NOMO-1 treated with dmso at 0.1 percent for 144 hours (cell line): ENCODE measurements around the gene STAT3.

Experiments used
- DNase-seq: peaks from one replicate; lab custom pipeline; 2025; ENCODE audit not compliant: unreplicated experiment; lab: John Stamatoyannopoulos, UW

The STAT3 gene

DNA sequence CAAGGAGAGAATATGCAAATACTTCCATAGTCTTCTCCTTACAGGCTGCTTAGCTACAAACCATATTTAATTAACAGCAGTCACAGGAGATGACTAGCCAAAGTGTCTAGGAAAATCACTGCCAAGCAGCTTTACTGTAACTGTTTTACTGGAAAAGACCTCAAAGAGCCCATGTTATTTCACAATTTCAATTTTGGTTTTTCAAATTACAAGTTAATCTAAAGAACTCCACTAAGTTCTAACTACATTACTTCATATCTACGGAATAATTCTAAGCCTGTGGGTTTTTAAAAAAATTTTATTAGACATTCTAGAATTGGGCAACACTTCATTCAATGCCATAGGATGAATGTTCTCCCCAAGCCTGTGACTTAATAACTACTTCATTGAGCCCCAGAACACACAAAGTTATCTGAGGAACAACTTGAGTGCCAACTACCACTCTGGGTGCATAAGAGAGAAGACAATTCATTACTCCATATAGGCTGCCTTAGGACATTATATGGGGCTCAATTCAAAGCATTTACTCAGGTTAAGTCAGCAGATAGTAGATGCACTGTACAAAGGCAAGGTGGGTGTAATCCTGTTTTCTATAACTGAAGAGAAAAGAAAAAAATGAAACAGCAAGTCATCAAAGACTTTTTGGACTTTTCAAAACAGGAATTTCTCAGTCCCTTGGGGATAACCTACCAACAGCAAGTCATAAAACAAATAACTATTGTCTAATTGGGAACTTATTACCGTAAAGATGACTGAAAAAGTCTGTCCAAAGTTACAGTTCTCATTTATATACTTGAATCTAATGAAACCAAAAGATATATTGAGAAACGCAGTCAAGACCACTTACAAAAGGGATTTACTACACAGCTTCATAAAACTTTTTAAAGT is 33.0 kb downstream of the STAT3 start:
- no peak for DNase-seq

DNA sequence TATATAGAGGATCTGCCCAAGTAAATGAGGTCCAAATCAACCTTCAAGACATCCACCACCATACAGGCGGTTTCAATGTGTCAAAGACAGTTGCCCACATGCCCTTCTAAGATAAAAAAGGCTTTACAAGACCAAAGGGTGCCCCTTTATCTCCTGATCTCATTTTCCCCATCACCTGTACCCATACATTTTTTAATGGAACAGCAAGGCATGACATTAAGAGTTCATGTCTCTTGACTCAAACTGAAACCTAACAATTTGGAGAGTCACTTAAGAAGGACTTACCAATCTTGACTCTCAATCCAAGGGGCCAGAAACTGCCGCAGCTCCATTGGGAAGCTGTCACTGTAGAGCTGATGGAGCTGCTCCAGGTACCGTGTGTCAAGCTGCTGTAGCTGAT is 40.1 kb downstream of the STAT3 start:
- DNase-seq, result no peak

DNA sequence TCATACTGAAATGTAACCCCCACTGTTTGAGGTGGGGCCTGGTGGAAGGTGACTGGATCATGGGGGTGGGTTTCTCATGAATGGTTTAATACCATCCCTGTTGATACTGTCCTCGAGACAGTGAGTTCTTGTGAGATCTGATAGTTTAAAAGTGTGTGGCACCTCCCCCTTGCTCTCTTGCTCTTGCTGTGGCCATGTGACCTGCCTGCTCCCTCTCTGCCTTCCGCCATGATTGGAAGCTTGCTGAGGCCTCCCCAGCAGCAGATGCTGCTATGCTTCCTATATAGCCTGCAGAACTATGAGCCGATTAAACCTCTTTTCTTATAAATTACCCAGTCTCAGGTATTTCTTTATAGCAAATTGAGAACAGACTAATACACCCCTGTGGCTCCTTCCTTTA is 40.6 kb downstream of the STAT3 start:
- no peak for DNase-seq

- DNase-seq, result no peak
Observed at GRCh38 chr17:42347198-42347597, 41.0 kb downstream of the STAT3 start.

DNA sequence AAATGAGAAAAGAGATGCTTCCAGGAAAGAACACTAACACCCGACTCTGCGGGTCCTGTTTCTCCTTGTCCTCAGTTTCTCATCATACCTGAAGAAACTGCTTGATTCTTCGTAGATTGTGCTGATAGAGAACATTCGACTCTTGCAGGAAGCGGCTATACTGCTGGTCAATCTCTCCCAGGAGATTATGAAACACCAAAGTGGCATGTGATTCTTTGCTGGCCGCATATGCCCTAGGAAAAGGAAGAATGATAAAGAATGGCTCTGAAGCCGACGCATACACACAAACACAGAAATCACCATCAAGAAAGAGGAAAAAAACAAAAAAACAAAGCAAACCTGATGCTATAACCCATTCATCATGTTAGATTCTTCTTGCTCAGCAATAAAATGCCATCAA is 41.8 kb downstream of the STAT3 start:
- DNase-seq, result no peak

DNA sequence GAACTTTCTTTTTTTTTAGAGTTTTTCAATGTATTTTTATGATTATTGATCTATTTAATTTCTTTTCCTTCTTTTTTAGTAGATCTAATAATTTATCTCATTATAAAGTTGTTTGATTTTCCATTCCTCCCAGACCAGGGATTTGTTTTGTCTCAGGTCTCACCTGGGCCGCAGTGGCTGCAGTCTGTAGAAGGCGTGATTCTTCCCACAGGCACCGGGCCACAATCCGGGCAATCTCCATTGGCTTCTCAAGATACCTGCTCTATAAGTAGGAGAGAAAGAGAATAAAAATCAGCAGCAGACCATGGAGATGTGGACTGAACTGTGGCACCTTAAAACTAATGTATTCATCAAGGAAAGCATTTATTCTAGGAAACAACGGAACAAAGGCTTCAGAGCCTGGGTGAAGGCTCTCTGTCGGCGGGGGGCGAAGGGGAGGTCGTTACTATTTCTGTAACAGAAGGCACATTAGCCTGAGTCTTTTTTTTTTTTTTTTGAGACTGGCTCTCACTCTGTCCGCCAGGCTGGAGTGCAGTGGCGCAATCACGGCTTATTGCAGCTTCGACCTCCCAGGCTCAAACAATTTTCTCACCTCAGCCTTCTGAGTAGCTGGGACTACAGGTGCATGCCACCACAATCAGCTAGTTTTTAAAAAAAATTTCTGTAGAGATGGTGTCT is 42.7 kb downstream of the STAT3 start:
- no peak for DNase-seq

- DNase-seq, result peak; percentile 52
Observed at GRCh38 chr17:42342242-42343008, 45.8 kb downstream of the STAT3 start.

GRCh38 chr17:42341568-42341967 is 46.7 kb downstream of the STAT3 start:
- no peak for DNase-seq

DNA sequence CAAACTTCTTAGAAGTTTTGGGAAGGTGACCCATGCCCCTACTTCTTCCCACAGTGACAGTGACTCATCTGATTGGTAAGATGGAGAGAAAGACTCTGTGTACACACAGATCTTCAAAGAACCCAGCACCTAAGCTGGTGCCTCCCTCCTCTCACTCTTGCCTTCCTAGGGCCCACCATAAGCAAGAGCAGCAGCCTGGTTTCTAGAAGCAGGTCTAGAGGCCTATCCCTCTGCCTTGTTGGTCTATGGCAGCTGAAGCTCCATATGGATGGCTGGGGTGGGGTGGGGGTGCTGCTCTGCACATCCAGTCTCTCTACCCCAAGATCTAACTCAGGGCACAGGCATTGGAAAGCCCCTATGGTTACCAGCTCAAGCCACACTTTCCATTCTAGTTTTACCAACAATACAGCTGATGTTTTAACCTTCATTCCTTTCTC is 47.5 kb downstream of the STAT3 start:
- no peak for DNase-seq

DNA sequence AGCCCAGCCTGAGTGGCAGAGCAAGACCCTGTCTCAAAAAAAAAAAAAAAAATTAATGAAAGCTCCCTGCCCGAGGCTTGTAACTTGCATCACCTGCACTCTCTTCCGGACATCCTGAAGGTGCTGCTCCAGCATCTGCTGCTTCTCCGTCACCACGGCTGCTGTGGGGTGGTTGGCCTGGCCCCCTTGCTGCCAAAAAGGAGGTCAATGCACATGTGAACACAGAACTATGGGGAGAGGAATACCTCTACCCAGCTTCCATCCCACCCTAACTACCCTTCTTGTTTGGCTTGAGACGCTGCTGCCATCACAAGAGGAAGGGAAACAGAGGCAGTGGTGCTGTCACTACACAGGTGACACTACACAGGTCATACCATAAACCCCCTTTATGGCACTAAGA is 49.0 kb downstream of the STAT3 start:
- DNase-seq, result no peak

DNA sequence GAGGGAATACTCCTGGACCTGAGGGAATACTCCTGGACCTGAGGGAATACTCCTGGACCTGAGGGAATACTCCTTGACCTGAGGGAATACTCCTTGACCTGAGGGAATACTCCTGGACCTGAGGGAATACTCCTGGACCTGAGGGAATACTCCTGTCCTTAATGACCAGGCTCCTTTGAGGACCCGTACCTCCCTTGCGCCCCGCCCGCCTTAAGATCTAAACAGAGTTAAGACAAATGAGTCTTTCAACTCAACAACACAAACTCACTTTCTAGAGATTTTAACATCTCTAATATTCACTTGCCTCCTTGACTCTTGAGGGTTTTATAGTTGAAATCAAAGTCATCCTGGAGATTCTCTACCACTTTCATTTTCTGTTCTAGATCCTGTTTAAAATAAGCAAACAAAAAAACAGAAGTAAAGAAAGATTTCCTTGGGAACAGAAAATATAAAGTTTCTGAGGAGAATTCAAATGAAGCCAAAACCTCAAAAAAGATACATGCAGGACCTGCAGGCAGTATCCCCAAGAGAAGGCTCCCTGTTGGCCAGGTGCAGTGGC is 49.7 kb downstream of the STAT3 start:
- no peak for DNase-seq

GRCh38 chr17:42337442-42337841 is 50.8 kb downstream of the STAT3 start:
- DNase-seq, result no peak

- no peak for DNase-seq
Observed at GRCh38 chr17:42334677-42335076, 53.6 kb downstream of the STAT3 start.

GRCh38 chr17:42333053-42333452 is 55.2 kb downstream of the STAT3 start:
- DNase-seq, result no peak

DNA sequence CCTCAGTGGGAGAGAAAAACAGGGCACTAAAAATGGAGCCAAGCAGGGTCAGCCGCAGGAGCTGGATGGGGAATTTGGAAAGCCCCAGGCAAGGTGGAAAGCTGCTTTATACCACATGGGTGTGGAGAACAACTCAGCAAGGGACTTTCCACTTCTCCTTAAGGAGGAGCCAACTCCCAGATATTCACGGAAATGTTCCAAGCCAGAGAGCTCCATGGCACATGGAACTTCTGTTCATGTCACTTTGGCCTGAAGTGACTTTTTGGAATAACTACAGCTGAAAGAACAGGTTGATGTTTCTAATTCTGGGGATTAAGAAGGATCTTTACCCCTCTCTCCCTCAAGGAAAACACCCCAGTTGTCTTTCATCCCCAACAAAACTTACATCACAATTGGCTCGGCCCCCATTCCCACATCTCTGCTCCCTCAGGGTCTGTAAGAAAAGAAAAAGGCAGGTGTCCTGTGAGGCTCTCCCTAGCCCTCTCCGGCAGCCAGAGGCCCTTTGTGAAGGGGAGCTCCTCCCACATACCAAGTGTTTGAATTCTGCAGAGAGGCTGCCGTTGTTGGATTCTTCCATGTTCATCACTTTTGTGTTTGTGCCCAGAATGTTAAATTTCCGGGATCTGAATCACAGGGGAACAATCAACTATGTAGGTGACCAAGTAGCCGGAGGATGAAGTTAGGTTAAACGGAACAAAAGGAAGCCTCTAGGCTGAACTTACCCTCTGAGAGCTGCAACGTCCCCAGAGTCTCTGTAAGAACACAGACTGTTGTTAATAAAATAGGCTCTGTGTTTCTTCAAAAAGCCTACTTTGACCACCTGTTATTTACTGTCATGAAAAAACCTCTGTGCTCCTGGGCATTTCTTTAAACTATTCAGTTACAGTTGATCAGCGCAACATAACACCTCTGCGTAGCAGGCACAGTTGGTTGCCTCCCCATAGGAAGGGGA is 58.9 kb downstream of the STAT3 start:
- no peak for DNase-seq

DNA sequence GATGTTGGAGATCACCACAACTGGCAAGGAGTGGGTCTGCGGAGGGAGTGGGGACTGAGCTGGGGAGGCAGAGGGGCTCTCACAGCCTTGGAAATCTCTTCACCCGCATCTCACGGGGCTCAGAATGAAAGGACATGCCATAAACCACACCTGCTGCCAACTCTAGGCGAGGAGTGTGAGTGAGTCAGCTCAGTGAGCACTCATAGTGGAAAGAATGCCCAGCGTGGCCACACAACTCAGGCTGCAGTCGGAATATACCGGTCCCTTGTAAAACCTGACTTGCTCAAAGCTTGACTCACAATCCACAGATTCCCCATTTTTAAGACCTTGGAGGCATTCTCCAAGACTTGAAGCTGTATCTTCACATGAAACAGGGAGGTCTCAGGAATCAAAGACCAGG is 63.2 kb downstream of the STAT3 start:
- no peak for DNase-seq

DNA sequence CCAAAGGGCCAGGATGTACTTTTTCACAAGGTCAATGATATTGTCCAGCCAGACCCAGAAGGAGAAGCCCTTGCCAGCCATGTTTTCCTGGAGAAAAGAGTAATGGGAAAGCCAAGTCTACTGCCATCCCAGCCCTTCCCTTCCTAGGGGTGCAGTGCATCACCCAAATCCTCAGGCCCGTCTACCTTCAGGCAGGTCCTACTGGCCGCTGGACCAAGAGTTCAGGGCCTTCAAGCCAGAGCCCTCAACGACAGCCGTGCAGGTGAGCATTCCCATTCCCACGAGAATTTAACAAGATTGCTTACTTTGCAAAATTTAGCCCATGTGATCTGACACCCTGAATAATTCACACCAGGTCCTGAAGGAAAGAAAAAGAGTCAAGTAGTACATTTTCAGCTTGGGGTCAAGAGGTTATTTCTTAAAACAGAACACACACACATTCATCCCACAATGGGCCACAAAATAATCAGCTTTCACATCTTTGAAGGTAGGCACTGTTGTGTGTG is 64.9 kb downstream of the STAT3 start:
- DNase-seq, result no peak

GRCh38 chr17:42322382-42323267 is 65.6 kb downstream of the STAT3 start:
- peak; percentile 77 for DNase-seq

GRCh38 chr17:42321555-42321954 is 66.7 kb downstream of the STAT3 start:
- DNase-seq, result no peak
